Activated CD8-positive, alpha-beta memory T cell treated with anti-CD3 and anti-CD28 coated beads for 24 hours (primary cell): ENCODE data around the gene MAGEA9B.
"Not testable (repeated sequence)": the region's sequence is repeated elsewhere in the genome, so short reads cannot be mapped to it uniquely, and the experiment has no call there.

Source experiments
- DNase-seq: peaks from one replicate; pipeline ENCODE4 v3.0.0-alpha.2; 2020

The MAGEA9B gene

DNA sequence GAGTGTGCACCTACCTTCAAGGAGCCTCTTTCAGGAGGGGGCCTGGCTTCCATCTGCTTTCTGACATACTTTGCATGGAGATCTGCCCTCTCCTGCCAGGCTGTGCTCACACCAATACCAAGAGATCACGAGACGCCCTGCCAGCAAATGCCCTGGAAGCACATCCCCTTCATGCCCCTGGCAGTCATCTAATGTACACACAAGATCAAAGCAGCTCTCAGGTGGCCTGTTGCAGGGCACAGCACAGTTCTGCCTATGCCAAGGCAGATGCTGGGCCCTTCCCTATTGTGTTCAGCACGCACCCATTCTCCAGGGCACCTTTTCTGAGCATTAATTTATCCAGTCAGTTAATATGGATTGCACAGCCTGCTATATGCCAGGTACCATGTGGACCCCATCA lies 54.4 kb downstream of the MAGEA9B start:
- not testable (repeated sequence) for DNase-seq
